AG09319 (cell line): Measurements from ENCODE around the gene NEK7.

Experiments
- DNase-seq: peaks from one replicate; pipeline ENCODE4 v3.0.0-alpha.2; 2010; ENCODE audit warnings: low read depth; ENCODE audit errors: extremely low read depth
- CTCF ChIP-seq: IDR thresholded peaks from 2 replicates; pipeline ENCODE4 v1.5.1; 2011; ENCODE audit warnings: low read depth, mild to moderate bottlenecking, inconsistent platforms, low read length, moderate library complexity

Gene NEK7

GRCh38 chr1:198171667-198172540 lies 15.1 kb downstream of the NEK7 start:
- DNase-seq, result no peak
- TF ChIP-seq CTCF, result no peak

- DNase-seq, result no peak
- TF ChIP-seq CTCF, result no peak
Observed at GRCh38 chr1:198173832-198174231, 17.0 kb downstream of the NEK7 start.

GRCh38 chr1:198174297-198174696 lies 17.5 kb downstream of the NEK7 start:
- no peak for DNase-seq
- no peak for TF ChIP-seq CTCF

- no peak for DNase-seq
- TF ChIP-seq CTCF, result no peak
Observed at GRCh38 chr1:198175423-198176170, 18.8 kb downstream of the NEK7 start.

- no peak for TF ChIP-seq CTCF
- no peak for DNase-seq
Observed at GRCh38 chr1:198176179-198176578, 19.4 kb downstream of the NEK7 start.

- TF ChIP-seq CTCF, result no peak
- DNase-seq, result no peak
Observed at GRCh38 chr1:198177546-198177945, 20.7 kb downstream of the NEK7 start.

GRCh38 chr1:198178615-198179014 lies 21.8 kb downstream of the NEK7 start:
- DNase-seq, result no peak
- no peak for TF ChIP-seq CTCF
